ENCODE measurements around the gene KLHL11.
"Not testable (repeated sequence)": the region's sequence is repeated elsewhere in the genome, so short reads cannot be mapped to it uniquely, and the experiment has no call there.

KLHL11 gene

GRCh38 chr17:41837761-41838538 lies 27.3 kb downstream of the KLHL11 start, which contains the start of gene KLHL10:
Gene KLHL10 (plus strand): TSS chr17:41837825. CDS start chr17:41837933, 108 bp downstream.
- no peak for TF ChIP-seq CTCF (IDR thresholded peaks at IDR 0.05; ENCODE audit: insufficient read depth, low read depth, low read length, missing control alignments)
- no peak for DNase-seq (ENCODE audit: low read depth)
- H3K4me3 ChIP-seq (ENCODE audit: low read depth, low read length): no peak within 1 kb of the TSS

- no peak for DNase-seq (ENCODE audit: low read depth)
Observed at GRCh38 chr17:41836550-41837196, 28.6 kb downstream of the KLHL11 start.

GRCh38 chr17:41835800-41836549 lies 29.2 kb downstream of the KLHL11 start, which contains the start of gene NT5C3B:
Gene NT5C3B (minus strand): TSS chr17:41836232. CDS start chr17:41836193, 39 bp downstream.
- TF ChIP-seq CTCF (IDR thresholded peaks at IDR 0.05; ENCODE audit: insufficient read depth, low read depth, low read length, missing control alignments): no peak

More at GRCh38 chr17:41836550-41837196, 28.6 kb downstream of the KLHL11 start:
- no peak for TF ChIP-seq CTCF (IDR thresholded peaks at IDR 0.05; ENCODE audit: insufficient read depth, low read depth, low read length, missing control alignments)
- H3K4me3 ChIP-seq (ENCODE audit: low read depth, low read length): peak overlapping the region; percentile 84

GRCh38 chr17:41835214-41835799 lies 29.9 kb downstream of the KLHL11 start:
- TF ChIP-seq CTCF (IDR thresholded peaks at IDR 0.05; ENCODE audit: insufficient read depth, low read depth, low read length, missing control alignments): no peak
- peak; percentile 11 for DNase-seq (ENCODE audit: low read depth)
- H3K4me3 ChIP-seq (ENCODE audit: low read depth, low read length): peak overlapping the region; percentile 84

More at GRCh38 chr17:41835800-41836549, 29.2 kb downstream of the KLHL11 start, which contains the start of gene NT5C3B:
- DNase-seq (ENCODE audit: low read depth): peak; percentile 58
- H3K4me3 ChIP-seq (ENCODE audit: low read depth, low read length): peak within 1 kb of the TSS; percentile 84

- not testable (repeated sequence) for H3K4me3 ChIP-seq (ENCODE audit: low read depth, low read length); DNase-seq (ENCODE audit: low read depth)
Observed at GRCh38 chr17:41829961-41830360, 35.3 kb downstream of the KLHL11 start.

- no peak for TF ChIP-seq CTCF (IDR thresholded peaks at IDR 0.05; ENCODE audit: insufficient read depth, low read depth, low read length, missing control alignments)
- DNase-seq (ENCODE audit: low read depth): no peak
- no peak overlapping the region for H3K4me3 ChIP-seq (ENCODE audit: low read depth, low read length)
Observed at GRCh38 chr17:41825175-41825845, 39.9 kb downstream of the KLHL11 start.

Measured in GM12865 (cell line).